K562 (cell line): ENCODE data around the gene TNFRSF18.

Experiments used
- CTCF ChIP-seq, 3 experiments: IDR thresholded peaks in 2 of 3; conservative IDR thresholded peaks in 1 of 3; 2 replicates each; pipeline ENCODE4 v1.5.1; 2011 to 2012; ENCODE audit warnings: low read length in 3 of 3, mild to moderate bottlenecking in 3 of 3, control low read depth in 2 of 3, improper control_type of control experiment in 1 of 3, inconsistent platforms in 1 of 3, low read depth in 1 of 3, mixed read lengths in 1 of 3, moderate library complexity in 1 of 3; ENCODE audit not compliant: insufficient read depth in 2 of 3
- EZH2 ChIP-seq: IDR thresholded peaks from 2 replicates; pipeline ENCODE4 v1.6.1; 2012; ENCODE audit warnings: low read depth, mild to moderate bottlenecking, inconsistent platforms, low read length, borderline replicate concordance
- GTF2F1 ChIP-seq: IDR thresholded peaks from 2 replicates; pipeline ENCODE4 v1.6.1; 2011; ENCODE audit warnings: low read depth, low read length, improper control_type of control experiment
- HDAC6 ChIP-seq: IDR thresholded peaks from 2 replicates; pipeline ENCODE4 v1.6.1; 2012; ENCODE audit warnings: low read depth, mild to moderate bottlenecking, control low read depth, inconsistent platforms, low read length, moderate library complexity
- RCOR1 ChIP-seq, 2 experiments: IDR thresholded peaks; 2 replicates each; pipeline ENCODE4 v1.6.1; 2012; ENCODE audit warnings: low read depth in 2 of 2, low read length in 2 of 2, borderline replicate concordance in 1 of 2, improper control_type of control experiment in 1 of 2
- SRF ChIP-seq, 2 experiments: fragments of 250-450, 450-650 bp in 1 of 2; sonication (Bioruptor Pico) in 1 of 2; sonication (generic) in 1 of 2; formaldehyde crosslinking; IDR thresholded peaks; 2 replicates each; pipeline versions ENCODE4 v1.5.0 to v1.5.1; 2020 to 2022; ENCODE audit warnings: mild to moderate bottlenecking in 1 of 2, missing genetic modification reagents in 1 of 2
- ZKSCAN8 ChIP-seq: fragments of 200-800 bp; sonication (Bioruptor generic); IDR thresholded peaks from 2 replicates; pipeline ENCODE4 v1.6.1; 2016; ENCODE audit warnings: missing genetic modification characterization, missing compliant biosample characterization

GRCh38 chr1:1237874-1238701 lies 31.7 kb upstream of the TNFRSF18 start:
- TF ChIP-seq EZH2 (no peak), GTF2F1 (no peak), ZKSCAN8 (CRISPR knock-in tag) (no peak), HDAC6 (no peak), RCOR1 (IDR thresholded peaks at IDR 0.05; ENCODE audit: borderline replicate concordance in 1 of 2, low read depth in 2 of 2, low read length in 2 of 2) (no peak), CTCF (IDR thresholded peaks at IDR 0.05 in 2 of 3, conservative IDR thresholded peaks at IDR 0.05 in 1 of 3; ENCODE audit: insufficient read depth in 2 of 3, low read depth in 1 of 3, low read length in 3 of 3) (no peak), SRF (CRISPR knock-in tag; IDR thresholded peaks at IDR 0.05) (no peak)
